Mucosa of stomach (tissue), 1 donor: ENCODE data around the gene ZNF425.

Experiments
- H3K27me3 ChIP-seq: one replicate; pipeline ENCODE4 v1.7.0; 2013; ENCODE audit warnings: mild to moderate bottlenecking, low read length; ENCODE audit not compliant: control insufficient read depth, insufficient read depth
- H3K36me3 ChIP-seq: one replicate; pipeline ENCODE4 v1.7.0; 2013; ENCODE audit warnings: low read length; ENCODE audit not compliant: control insufficient read depth, insufficient read depth
- H3K4me1 ChIP-seq: one replicate; pipeline ENCODE4 v1.7.0; 2013; ENCODE audit warnings: mild to moderate bottlenecking, low read length; ENCODE audit not compliant: control insufficient read depth, insufficient read depth
- H3K4me3 ChIP-seq: one replicate; pipeline ENCODE4 v1.7.0; 2013; ENCODE audit warnings: low read length
- H3K9ac ChIP-seq: one replicate; pipeline ENCODE4 v1.7.0; 2013; ENCODE audit warnings: mild to moderate bottlenecking, low read length, moderate library complexity
- H3K9me3 ChIP-seq: one replicate; pipeline ENCODE4 v1.7.0; 2013; ENCODE audit warnings: mild to moderate bottlenecking, low read length, moderate library complexity; ENCODE audit not compliant: control insufficient read depth
- donor health status: Pancreatic carcinoma.

ZNF425 gene

DNA sequence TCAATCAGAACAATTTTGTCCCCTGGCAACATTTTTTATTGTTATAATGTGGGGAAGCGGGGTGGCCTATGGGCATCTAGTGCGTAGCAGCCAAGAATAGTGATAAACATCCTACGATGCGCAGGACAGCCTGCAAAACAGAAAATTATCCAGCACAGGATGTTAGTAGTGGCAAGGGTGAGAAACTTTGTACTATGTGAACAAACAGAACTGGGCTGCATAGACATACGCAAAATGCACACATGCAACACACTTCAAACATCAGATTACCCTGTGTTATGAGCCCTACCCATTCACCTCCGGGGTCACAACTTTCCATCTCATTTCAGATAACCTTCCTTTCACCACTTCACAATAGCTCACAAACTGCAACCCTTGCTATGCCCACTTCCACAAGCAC lies 38.7 kb downstream of the ZNF425 start:
- no peaks in the 10 kb centered on the region for H3K36me3 ChIP-seq
- H3K9me3 ChIP-seq: no peaks in the 10 kb centered on the region
- no peak overlapping the region for H3K4me3 ChIP-seq

DNA sequence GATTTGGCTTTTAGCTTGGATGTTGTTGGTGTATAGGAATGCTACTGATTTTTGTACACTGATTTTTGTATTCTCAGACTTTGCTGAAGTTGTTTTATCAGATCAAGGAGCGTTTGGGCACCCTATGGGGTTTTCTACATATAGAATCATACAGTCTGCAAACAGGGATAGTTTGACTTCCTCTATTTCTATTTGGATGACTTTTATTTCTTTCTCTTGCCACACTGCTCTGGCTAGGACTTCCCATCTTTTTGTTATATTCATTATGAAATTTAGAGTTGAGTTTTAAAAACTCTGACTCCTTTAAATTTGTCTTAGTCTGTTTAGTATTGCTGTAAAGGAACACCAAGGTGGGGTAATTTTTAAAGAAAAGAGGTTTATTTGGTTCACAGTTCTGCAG lies 40.3 kb downstream of the ZNF425 start:
- Histone ChIP-seq H3K9me3 (no peaks in the 10 kb centered on the region), H3K9ac (no peak overlapping the region), H3K4me3 (no peak overlapping the region)

More for the DNA sequence above, 38.7 kb downstream of the ZNF425 start:
- H3K9ac ChIP-seq: no peak overlapping the region
- no peaks in the 10 kb centered on the region for H3K4me1 ChIP-seq
- no peaks in the 10 kb centered on the region for H3K27me3 ChIP-seq

DNA sequence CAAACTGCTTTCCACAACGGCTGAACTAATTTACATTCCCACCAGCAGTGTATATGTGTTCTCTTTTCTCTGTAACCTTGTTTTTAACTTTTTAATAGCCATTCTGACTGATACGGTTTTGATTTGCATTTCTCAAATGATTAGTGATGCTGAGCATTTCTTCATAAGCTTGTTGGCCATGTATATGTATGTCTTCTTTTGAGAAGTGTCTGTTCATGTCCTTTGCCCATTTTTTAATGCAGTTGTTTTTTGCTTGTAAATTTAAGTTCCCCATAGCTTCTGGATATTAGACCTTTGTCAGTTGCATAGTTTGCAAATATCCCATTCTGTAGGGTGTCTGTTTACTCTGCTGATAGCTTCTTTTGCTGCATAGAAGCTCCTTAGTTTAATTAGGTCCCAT lies 41.7 kb downstream of the ZNF425 start:
- Histone ChIP-seq H3K36me3 (no peaks in the 10 kb centered on the region), H3K9ac (no peak overlapping the region), H3K27me3 (no peaks in the 10 kb centered on the region), H3K9me3 (no peaks in the 10 kb centered on the region), H3K4me3 (no peak overlapping the region), H3K4me1 (no peaks in the 10 kb centered on the region)

More for the DNA sequence above, 40.3 kb downstream of the ZNF425 start:
- H3K4me1 ChIP-seq: no peaks in the 10 kb centered on the region
- H3K27me3 ChIP-seq: no peaks in the 10 kb centered on the region
- H3K36me3 ChIP-seq: no peaks in the 10 kb centered on the region

DNA sequence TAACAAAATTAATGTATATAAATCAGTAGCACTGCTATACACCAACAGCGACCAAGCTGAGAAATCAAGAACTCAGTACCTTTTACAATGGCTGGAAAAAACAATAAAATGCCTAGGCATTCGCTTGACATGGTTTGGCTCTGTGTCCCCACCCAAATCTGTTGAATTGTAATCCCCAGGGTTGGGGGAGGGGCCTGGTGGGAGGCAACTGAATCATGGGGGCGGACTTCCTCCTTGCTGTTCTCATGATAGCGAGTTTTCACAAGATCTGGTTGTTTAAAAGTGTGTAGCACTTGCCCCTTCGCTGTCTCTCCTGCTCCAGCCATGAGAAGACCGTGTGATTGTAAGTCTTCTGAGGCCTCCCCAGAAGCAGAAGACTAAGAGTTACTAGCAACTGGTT lies 44.2 kb downstream of the ZNF425 start:
- Histone ChIP-seq H3K4me3 (no peak overlapping the region), H3K36me3 (no peaks in the 10 kb centered on the region), H3K4me1 (no peaks in the 10 kb centered on the region), H3K9me3 (no peaks in the 10 kb centered on the region), H3K9ac (no peak overlapping the region), H3K27me3 (no peaks in the 10 kb centered on the region)

DNA sequence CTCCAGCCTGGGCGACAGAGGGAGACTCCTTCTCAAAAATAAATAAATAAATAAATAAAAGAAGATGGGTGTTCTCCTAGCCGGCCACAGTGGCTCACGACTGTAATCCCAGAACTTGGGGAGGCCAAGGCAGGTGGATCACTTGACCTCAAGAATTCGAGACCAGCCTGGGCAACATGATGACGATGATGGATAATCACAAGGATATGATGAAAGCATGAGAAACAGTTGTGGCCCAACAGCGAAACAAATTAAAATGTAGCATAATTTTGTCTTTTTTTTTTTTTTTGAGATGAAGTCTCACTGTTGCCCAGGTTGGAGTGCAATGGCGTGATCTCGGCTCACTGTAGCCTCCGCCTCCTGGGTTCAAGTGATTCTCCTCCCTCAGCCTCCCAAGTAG lies 48.5 kb downstream of the ZNF425 start:
- Histone ChIP-seq H3K9me3 (no peaks in the 10 kb centered on the region), H3K9ac (no peak overlapping the region), H3K36me3 (no peaks in the 10 kb centered on the region), H3K4me3 (no peak overlapping the region), H3K27me3 (no peaks in the 10 kb centered on the region), H3K4me1 (no peaks in the 10 kb centered on the region)

DNA sequence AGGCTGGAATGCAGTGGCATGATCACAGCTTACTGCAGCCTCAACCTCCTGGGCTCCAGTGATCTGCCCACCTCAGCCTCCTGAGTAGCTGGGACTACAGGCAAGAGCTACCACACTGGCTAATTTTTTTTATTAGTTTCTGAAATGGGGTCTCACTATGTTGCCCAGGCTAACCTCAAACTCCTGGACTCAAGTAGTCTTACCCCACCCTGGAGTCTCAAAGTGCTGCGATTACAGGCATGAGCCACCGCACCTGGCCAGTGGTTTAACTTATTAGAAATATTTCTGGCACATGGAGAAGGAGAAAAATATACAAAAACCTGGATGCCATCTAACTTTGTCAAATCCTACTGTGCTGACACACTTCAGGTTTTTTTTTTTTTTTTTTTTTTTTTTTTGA lies 50.8 kb downstream of the ZNF425 start:
- no peaks in the 10 kb centered on the region for H3K36me3 ChIP-seq
- H3K9ac ChIP-seq: no peak overlapping the region
- H3K9me3 ChIP-seq: no peaks in the 10 kb centered on the region
- H3K27me3 ChIP-seq: no peaks in the 10 kb centered on the region
- H3K4me1 ChIP-seq: no peaks in the 10 kb centered on the region
- H3K4me3 ChIP-seq: no peak overlapping the region

DNA sequence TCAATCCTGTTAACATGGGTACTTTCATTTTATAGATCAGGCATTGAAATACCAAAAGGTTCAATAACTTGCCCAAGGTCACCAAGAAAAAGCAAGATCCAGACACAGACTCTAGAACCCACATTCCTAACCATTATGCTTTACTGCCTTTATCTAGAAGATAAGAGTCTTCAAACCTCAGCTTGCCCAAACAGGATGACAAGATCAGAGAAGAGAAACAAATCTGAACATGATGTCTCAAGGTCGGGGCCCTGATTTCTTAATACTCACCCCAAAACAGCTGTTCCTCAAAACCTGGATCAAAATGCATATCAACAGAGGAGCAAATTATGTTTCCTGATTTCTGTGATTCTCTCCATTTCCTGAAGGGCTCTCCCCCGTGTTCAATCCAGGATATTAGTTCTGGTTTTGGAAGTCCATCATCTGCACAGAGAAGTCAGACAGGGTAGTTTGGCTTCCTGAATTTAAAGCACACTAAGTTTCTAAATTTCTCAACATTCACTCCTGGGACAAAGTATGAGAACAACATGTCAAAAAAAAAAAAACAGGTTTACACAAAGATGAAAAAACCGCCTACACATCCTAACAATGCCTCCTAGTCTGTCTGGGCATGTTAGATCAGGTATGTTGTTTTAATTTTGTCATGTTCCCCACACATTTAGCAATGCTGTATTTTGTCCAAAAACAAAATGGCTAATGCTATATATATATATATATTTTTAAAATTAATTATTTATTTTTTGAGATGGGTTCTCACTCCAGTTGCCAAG lies 51.8 kb downstream of the ZNF425 start:
- no peak overlapping the region for H3K4me3 ChIP-seq
- H3K9me3 ChIP-seq: no peaks in the 10 kb centered on the region
- H3K4me1 ChIP-seq: no peaks in the 10 kb centered on the region
- no peak overlapping the region for H3K9ac ChIP-seq
- H3K27me3 ChIP-seq: no peaks in the 10 kb centered on the region
- no peaks in the 10 kb centered on the region for H3K36me3 ChIP-seq

DNA sequence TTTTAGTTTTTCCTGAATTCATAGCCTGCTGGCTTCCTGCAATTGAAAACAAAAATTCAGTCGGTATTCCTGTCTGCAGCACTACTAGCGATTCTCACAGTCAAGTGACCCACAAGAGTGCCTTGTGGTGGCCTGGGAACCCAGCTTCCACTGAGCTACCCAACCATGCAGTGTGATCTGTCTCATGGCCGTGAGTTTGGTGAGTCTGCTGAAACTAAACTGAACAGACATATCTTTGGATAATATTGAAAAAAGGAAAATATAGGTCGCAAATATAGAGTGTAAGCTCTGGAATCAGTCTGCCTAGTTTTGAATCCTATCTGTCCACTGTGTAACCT lies 53.7 kb downstream of the ZNF425 start:
- Histone ChIP-seq H3K9ac (no peak overlapping the region), H3K9me3 (no peaks in the 10 kb centered on the region), H3K36me3 (no peaks in the 10 kb centered on the region), H3K4me3 (no peak overlapping the region), H3K4me1 (no peaks in the 10 kb centered on the region), H3K27me3 (no peaks in the 10 kb centered on the region)

DNA sequence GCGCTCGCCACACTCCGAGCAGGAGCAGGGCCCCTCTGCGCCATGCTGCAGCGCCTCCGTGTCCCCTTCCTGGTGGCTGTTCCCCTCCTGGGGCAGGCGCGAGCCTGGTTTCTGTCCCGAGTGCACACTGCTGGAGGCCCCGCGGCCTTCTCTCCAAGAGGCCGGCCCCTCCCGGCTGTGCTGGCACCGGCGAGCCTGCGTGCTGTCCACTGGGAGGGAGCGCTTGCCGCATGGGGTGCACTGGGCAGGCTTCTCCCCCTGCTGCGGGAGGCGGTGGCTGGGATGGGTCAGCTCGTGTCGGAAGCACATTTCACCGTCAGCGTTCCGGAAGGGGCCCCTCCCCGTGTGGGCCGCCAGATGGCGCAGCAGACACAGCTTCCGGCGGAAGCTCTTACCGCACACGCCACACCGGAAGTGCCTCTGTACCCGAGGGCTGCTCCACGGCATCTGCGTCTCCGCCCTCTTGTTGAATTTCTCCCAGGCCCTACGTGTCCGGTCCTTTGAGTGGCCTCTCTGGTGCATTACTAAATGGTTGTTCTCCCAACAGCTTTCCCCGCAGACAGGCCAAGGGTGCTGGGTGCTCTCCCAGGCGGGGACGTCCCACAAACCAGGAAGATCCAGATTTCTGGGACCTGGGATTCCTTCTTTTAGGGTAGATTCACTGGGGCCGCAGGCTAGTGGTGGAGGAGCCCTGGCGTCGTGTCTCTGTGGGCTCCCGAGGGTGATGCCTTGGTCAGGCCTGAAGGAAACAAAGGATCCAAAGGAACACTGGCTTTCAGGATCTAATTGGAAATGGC lies 54.3 kb downstream of the ZNF425 start:
- H3K27me3 ChIP-seq: no peaks in the 10 kb centered on the region
- no peaks in the 10 kb centered on the region for H3K4me1 ChIP-seq
- H3K9me3 ChIP-seq: no peaks in the 10 kb centered on the region
- no peak overlapping the region for H3K9ac ChIP-seq
- no peaks in the 10 kb centered on the region for H3K36me3 ChIP-seq
- H3K4me3 ChIP-seq: no peak overlapping the region

DNA sequence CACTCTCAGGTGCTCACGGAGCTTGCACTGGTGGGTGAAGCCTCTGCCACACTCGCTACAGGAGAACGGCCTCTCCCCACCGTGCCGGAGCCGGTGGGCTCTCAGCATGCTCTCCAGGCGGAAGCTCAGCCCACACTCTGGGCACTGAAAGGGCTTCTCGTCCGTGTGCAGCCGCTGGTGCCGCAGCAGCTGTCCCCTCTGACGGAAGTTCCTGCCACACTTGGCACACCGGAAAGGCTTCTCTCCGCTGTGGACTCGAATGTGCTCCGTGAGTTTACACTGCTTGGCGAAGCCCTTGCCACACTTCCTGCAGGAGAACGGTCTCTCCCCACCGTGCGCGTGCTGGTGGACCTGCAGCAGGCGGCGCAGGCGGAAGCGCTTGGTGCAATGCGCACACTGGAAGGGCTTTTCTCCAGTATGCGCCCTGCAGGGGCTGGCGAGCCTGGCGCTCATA lies 54.9 kb downstream of the ZNF425 start:
- H3K27me3 ChIP-seq: no peaks in the 10 kb centered on the region
- no peak overlapping the region for H3K4me3 ChIP-seq
- H3K36me3 ChIP-seq: no peaks in the 10 kb centered on the region
- no peaks in the 10 kb centered on the region for H3K9me3 ChIP-seq
- H3K9ac ChIP-seq: no peak overlapping the region
- no peaks in the 10 kb centered on the region for H3K4me1 ChIP-seq

DNA sequence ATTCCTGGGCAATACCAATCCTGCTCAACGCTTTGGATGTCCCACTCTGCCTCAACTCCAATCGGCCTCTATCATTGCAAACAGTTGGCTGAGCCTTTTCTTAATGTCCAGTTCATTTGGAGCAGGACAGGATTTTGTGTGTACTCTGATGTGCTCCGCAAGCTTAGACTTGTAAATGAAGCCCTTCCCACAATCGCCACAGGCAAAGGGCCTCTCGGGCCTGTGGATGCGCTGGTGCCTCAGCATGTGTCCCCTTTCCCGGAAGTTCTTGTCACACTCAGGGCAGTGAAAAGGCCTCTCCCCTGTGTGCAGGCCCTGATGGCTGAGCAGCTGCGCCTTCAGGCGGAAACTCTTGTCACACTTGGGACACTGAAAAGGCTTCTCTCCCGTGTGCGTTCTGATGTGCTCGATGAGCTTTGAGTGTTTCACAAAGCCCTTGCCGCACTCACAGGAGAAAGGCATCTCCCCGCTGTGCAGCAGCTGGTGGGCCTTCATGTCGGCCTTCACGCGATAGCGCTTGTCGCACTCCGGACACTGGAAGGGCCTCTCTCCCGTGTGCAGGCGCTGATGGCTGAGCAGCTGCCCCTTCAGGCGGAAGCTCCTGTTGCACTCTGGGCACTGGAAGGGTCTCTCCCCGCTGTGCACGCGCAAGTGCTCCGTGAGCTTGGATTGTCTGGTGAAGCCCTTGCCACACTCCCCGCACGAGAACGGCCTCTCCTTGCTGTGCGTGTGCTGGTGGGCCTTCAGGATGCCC lies 55.6 kb downstream of the ZNF425 start:
- Histone ChIP-seq H3K4me1 (no peaks in the 10 kb centered on the region), H3K4me3 (no peak overlapping the region), H3K27me3 (no peaks in the 10 kb centered on the region), H3K9ac (no peak overlapping the region), H3K36me3 (no peaks in the 10 kb centered on the region), H3K9me3 (no peaks in the 10 kb centered on the region)

DNA sequence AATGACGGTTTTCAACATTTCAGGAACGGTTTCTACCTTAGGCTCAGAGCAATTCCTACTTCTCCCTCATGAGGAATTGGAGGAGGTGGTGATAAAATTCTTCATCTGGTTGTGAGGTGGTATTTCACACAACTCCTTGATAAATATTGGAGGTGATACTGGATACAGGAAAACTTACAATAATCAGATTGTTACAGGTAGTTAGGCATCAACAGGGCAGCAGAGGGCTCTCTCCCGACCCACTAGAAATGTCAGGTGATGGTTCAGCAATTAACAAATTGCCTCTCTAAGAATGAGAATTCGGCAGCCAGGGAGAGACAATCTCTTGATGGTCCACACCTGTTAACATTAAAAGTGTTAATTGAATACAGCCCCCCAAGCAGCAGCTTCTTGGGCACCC lies 58.3 kb downstream of the ZNF425 start:
- no peaks in the 10 kb centered on the region for H3K4me1 ChIP-seq
- H3K4me3 ChIP-seq: no peak overlapping the region
- H3K27me3 ChIP-seq: no peaks in the 10 kb centered on the region
- H3K9ac ChIP-seq: no peak overlapping the region
- no peaks in the 10 kb centered on the region for H3K36me3 ChIP-seq
- no peaks in the 10 kb centered on the region for H3K9me3 ChIP-seq
